Measurements from ENCODE around the gene SLC7A10. TPM values are rescaled to one million over a fixed set of nuclear protein-coding genes. Genes with fewer than 3 reads are reported as not detected.

The SLC7A10 gene
- 0.59 TPM for polyA plus RNA-seq (2013, experiment 1 of 2)
- polyA plus RNA-seq (2013, experiment 2 of 2) = 0.66 TPM

GRCh38 chr19:33225458-33225926, at the start of gene SLC7A10:
TSS of gene SLC7A10 (minus strand) at chr19:33225850. CDS start at chr19:33225703, 147 bp downstream.
- peaks cover 9% of the 10 kb centered on the region for H3K4me1 ChIP-seq (ENCODE audit: control insufficient read depth, insufficient read depth, low read length, poor library complexity, severe bottlenecking)
- peak within 1 kb of the TSS; percentile 16 for H3K4me3 ChIP-seq (ENCODE audit: extremely low read depth, insufficient read depth, low read length, poor library complexity, severe bottlenecking)
- WGBS, 2 experiments (ENCODE audit: insufficient coverage in 2 of 2) = 14 to 20% methylated on average over 30 to 43 of the region's 62 CpGs
- H3K9me3 ChIP-seq (ENCODE audit: control insufficient read depth, low read length) = peaks cover 24% of the 10 kb centered on the region
- no peak within 1 kb of the TSS for H3K27ac ChIP-seq (ENCODE audit: low read depth, low read length, severe bottlenecking)
- no peaks in the 10 kb centered on the region for H3K36me3 ChIP-seq (ENCODE audit: control insufficient read depth, insufficient read depth, low read length)

- Histone ChIP-seq H3K27ac (ENCODE audit: low read depth, low read length, severe bottlenecking) (no peak overlapping the region), H3K36me3 (ENCODE audit: control insufficient read depth, insufficient read depth, low read length) (no peaks in the 10 kb centered on the region), H3K4me3 (ENCODE audit: extremely low read depth, insufficient read depth, low read length, poor library complexity, severe bottlenecking) (no peak overlapping the region), H3K4me1 (ENCODE audit: control insufficient read depth, insufficient read depth, low read length, poor library complexity, severe bottlenecking) (peaks cover 9% of the 10 kb centered on the region), H3K9me3 (ENCODE audit: control insufficient read depth, low read length) (no peaks in the 10 kb centered on the region)
- WGBS, 2 experiments (ENCODE audit: insufficient coverage in 2 of 2) = 88 to 90% methylated on average over 15 to 16 of the region's 17 CpGs
Measured at GRCh38 chr19:33274663-33275558, 49.3 kb upstream of the SLC7A10 start.

DNA sequence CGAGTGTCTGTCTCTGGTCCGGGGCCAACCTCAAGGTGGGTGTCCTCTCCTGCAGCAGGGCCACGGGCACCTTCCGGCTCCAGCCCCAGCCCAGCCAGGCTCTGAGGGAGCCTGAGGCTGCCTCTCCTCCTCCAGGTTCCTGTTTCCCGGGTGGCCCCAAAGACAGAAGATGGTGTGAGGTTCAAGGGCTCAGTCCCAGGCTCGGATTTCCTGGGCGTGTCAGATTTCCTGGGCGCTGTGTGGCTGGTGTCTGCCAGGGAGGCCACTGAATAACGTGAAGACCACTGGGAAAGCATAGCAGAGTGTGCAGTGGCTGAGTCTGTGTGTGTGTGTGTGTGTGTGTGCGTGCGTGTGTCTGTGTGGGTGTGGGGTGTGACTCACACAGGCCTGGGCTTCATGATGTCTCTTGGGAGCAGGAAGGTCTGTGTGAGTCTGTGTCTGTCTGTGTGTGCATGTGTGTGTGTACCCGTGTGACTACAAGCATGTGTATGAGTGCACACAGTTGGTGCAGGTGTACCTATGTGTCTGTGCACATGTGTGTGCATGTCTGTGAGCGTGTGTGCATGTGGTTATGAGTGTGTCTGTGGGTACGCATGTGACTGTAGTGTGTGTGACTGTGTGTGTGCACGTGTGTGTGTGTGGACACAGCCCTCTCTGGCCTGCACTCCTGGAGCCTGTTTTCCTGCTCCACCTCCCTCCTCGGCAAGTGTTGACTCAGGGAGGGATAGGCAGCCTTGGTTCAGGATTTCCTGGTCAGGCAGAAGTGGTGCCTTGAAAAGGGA, 48.4 kb upstream of the SLC7A10 start:
- H3K27ac ChIP-seq (ENCODE audit: low read depth, low read length, severe bottlenecking) = no peak overlapping the region
- 77 to 88% methylated on average over 12 to 14 of the region's 16 CpGs for WGBS, 2 experiments (ENCODE audit: insufficient coverage in 2 of 2)

GRCh38 chr19:33273065-33273736, 47.6 kb upstream of the SLC7A10 start:
- no peak overlapping the region for H3K27ac ChIP-seq (ENCODE audit: low read depth, low read length, severe bottlenecking)

More for the DNA sequence above, 48.4 kb upstream of the SLC7A10 start:
- Histone ChIP-seq H3K4me1 (ENCODE audit: control insufficient read depth, insufficient read depth, low read length, poor library complexity, severe bottlenecking) (peaks cover 9% of the 10 kb centered on the region), H3K9me3 (ENCODE audit: control insufficient read depth, low read length) (no peaks in the 10 kb centered on the region), H3K4me3 (ENCODE audit: extremely low read depth, insufficient read depth, low read length, poor library complexity, severe bottlenecking) (no peak overlapping the region), H3K36me3 (ENCODE audit: control insufficient read depth, insufficient read depth, low read length) (no peaks in the 10 kb centered on the region)

DNA sequence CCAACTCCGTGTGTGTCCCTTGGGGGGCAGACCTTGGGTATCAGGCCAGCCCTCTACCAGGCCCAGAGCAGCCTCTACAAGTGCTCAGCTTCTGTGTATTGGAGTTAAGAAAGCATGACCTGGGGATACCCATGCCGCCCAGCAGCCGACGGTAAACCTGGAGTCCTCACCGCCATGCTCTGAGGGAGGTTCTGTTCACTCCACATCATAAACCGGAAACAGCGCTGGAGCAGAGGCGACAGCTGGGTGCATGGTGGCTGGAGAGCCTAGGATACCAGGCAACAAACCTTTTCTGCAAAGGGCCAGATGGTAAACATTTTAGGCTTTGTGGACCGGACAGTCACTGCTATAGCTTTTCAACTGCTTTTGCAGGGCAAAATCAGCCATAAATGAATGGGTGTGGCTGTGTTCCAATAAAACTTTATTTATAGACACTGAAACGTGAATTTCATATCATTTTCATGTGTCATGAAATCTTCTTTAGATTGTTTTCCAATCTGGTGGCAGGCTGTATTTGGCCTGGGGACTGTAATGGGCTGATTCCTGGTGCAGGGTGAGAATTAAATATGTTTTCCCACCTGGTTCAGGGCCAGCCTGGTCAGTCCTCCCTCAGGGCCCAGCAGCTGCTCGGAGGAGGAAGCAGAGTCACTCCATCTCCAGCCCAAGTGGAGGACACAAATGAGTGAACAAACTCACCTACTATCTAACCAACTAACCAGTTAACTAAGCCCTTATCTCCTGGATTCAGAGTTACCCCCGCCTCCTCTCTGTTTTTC, 45.8 kb upstream of the SLC7A10 start:
- H3K4me3 ChIP-seq (ENCODE audit: extremely low read depth, insufficient read depth, low read length, poor library complexity, severe bottlenecking) = no peak overlapping the region
- 85 to 86% methylated on average over 8 of the region's 12 CpGs for WGBS, 2 experiments (ENCODE audit: insufficient coverage in 2 of 2)
- peaks cover 9% of the 10 kb centered on the region for H3K4me1 ChIP-seq (ENCODE audit: control insufficient read depth, insufficient read depth, low read length, poor library complexity, severe bottlenecking)
- no peak overlapping the region for H3K27ac ChIP-seq (ENCODE audit: low read depth, low read length, severe bottlenecking)
- no peaks in the 10 kb centered on the region for H3K9me3 ChIP-seq (ENCODE audit: control insufficient read depth, low read length)
- H3K36me3 ChIP-seq (ENCODE audit: control insufficient read depth, insufficient read depth, low read length) = no peaks in the 10 kb centered on the region

More at GRCh38 chr19:33273065-33273736, 47.6 kb upstream of the SLC7A10 start:
- H3K4me3 ChIP-seq (ENCODE audit: extremely low read depth, insufficient read depth, low read length, poor library complexity, severe bottlenecking) = no peak overlapping the region
- H3K36me3 ChIP-seq (ENCODE audit: control insufficient read depth, insufficient read depth, low read length) = no peaks in the 10 kb centered on the region
- H3K9me3 ChIP-seq (ENCODE audit: control insufficient read depth, low read length) = no peaks in the 10 kb centered on the region
- WGBS, 2 experiments (ENCODE audit: insufficient coverage in 2 of 2) = 81 to 84% methylated on average over 22 of the region's 26 CpGs
- peaks cover 9% of the 10 kb centered on the region for H3K4me1 ChIP-seq (ENCODE audit: control insufficient read depth, insufficient read depth, low read length, poor library complexity, severe bottlenecking)

GRCh38 chr19:33270769-33271168, 45.1 kb upstream of the SLC7A10 start:
- WGBS, 2 experiments (ENCODE audit: insufficient coverage in 2 of 2) = 86% methylated on average over 1 of the region's 1 CpG; no CpG with 5 or more reads in 1 of the 2 experiments
- Histone ChIP-seq H3K4me3 (ENCODE audit: extremely low read depth, insufficient read depth, low read length, poor library complexity, severe bottlenecking) (no peak overlapping the region), H3K9me3 (ENCODE audit: control insufficient read depth, low read length) (no peaks in the 10 kb centered on the region), H3K36me3 (ENCODE audit: control insufficient read depth, insufficient read depth, low read length) (no peaks in the 10 kb centered on the region), H3K27ac (ENCODE audit: low read depth, low read length, severe bottlenecking) (no peak overlapping the region), H3K4me1 (ENCODE audit: control insufficient read depth, insufficient read depth, low read length, poor library complexity, severe bottlenecking) (peaks cover 9% of the 10 kb centered on the region)

DNA sequence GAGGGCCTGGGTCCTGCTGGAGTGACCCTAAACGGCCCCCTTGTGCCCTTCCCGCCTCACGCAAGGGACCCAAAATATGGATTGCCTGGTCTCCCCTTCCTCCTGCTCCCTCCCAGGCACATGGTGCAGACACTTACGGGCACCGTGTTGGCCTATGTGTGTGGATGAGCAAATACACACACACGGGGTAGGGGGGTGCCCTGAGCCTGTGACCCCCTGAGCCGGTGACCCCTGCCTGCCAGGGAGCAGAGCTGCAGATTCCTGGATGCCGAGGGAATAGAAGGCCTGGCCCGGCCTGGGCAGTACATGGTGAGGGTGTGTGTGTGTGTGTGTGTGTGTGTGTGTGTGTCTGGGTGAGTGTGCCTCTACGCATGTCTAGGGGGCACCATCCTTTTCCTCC, 43.4 kb upstream of the SLC7A10 start:
- no peaks in the 10 kb centered on the region for H3K36me3 ChIP-seq (ENCODE audit: control insufficient read depth, insufficient read depth, low read length)
- H3K4me3 ChIP-seq (ENCODE audit: extremely low read depth, insufficient read depth, low read length, poor library complexity, severe bottlenecking) = no peak overlapping the region
- 91 to 97% methylated on average over 4 to 6 of the region's 10 CpGs for WGBS, 2 experiments (ENCODE audit: insufficient coverage in 2 of 2)
- H3K27ac ChIP-seq (ENCODE audit: low read depth, low read length, severe bottlenecking) = no peak overlapping the region
- H3K4me1 ChIP-seq (ENCODE audit: control insufficient read depth, insufficient read depth, low read length, poor library complexity, severe bottlenecking) = peaks cover 1% of the 10 kb centered on the region
- no peaks in the 10 kb centered on the region for H3K9me3 ChIP-seq (ENCODE audit: control insufficient read depth, low read length)

GRCh38 chr19:33268162-33268991, 42.7 kb upstream of the SLC7A10 start:
- Histone ChIP-seq H3K4me3 (ENCODE audit: extremely low read depth, insufficient read depth, low read length, poor library complexity, severe bottlenecking) (no peak overlapping the region), H3K9me3 (ENCODE audit: control insufficient read depth, low read length) (no peaks in the 10 kb centered on the region), H3K4me1 (ENCODE audit: control insufficient read depth, insufficient read depth, low read length, poor library complexity, severe bottlenecking) (no peaks in the 10 kb centered on the region), H3K27ac (ENCODE audit: low read depth, low read length, severe bottlenecking) (no peak overlapping the region), H3K36me3 (ENCODE audit: control insufficient read depth, insufficient read depth, low read length) (no peaks in the 10 kb centered on the region)
- 90% methylated on average over 21 to 22 of the region's 22 CpGs for whole genome bisulfite sequencing, 2 experiments (ENCODE audit: insufficient coverage in 2 of 2)

DNA sequence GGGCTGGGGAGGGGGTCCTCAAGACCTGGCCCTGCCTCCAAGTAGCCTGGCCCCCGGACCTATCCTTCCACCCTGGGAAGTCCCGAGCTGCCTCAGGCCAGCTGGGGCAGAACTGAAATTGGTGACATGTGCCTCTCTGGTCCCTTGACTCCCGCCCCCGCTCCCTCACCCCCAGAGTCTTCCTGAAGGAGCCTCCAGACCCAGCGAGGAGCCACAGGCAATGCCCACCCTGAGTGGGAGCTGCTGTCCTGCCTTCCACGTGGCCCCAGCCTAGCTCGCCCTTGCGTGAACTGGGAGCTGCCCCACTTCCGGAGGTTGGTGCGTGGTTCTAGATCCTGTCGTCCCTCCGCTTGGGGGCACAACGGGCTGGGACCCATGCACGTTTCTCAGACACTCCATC, 42.1 kb upstream of the SLC7A10 start:
- 87 to 91% methylated on average over 11 to 13 of the region's 14 CpGs for WGBS, 2 experiments (ENCODE audit: insufficient coverage in 2 of 2)
- no peaks in the 10 kb centered on the region for H3K36me3 ChIP-seq (ENCODE audit: control insufficient read depth, insufficient read depth, low read length)

More for the DNA sequence above, 42.1 kb upstream of the SLC7A10 start:
- Histone ChIP-seq H3K4me1 (ENCODE audit: control insufficient read depth, insufficient read depth, low read length, poor library complexity, severe bottlenecking) (no peaks in the 10 kb centered on the region), H3K9me3 (ENCODE audit: control insufficient read depth, low read length) (no peaks in the 10 kb centered on the region), H3K27ac (ENCODE audit: low read depth, low read length, severe bottlenecking) (no peak overlapping the region), H3K4me3 (ENCODE audit: extremely low read depth, insufficient read depth, low read length, poor library complexity, severe bottlenecking) (no peak overlapping the region)

Measured in mesodermal cell (in vitro differentiated cells).